Adrenal gland (tissue), 5 donors: ENCODE measurements around the gene ABCB10.

Experiments used
- POLR2A ChIP-seq, 2 donors: fragments of 450-650 bp; IDR thresholded peaks; one replicate each; pipeline ENCODE4 v1.6.1; 2017; ENCODE audit warnings: antibody characterized with exemption in 2 of 2, mild to moderate bottlenecking in 2 of 2, moderate library complexity in 1 of 2
- TF ChIP-seq, protein P1 (sequence below), 6 experiments: fragments of 450-650 bp in 4 of 6; fragments of 200-600 bp in 2 of 6; sonication (generic) in 1 of 6; IDR thresholded peaks; 1 replicate in 5 of 6; 2 replicates in 1 of 6; pipeline versions ENCODE4 v1.5.1 to v1.8.0; 2016 to 2021; ENCODE audit warnings: antibody characterized with exemption in 6 of 6, mild to moderate bottlenecking in 2 of 6, moderate library complexity in 1 of 6
- donor health status: DM: no; HTN: no; CAD: no.

GRCh38 chr1:229495782-229496181 is 62.7 kb downstream of the ABCB10 start:
- TF ChIP-seq, protein P1, sequence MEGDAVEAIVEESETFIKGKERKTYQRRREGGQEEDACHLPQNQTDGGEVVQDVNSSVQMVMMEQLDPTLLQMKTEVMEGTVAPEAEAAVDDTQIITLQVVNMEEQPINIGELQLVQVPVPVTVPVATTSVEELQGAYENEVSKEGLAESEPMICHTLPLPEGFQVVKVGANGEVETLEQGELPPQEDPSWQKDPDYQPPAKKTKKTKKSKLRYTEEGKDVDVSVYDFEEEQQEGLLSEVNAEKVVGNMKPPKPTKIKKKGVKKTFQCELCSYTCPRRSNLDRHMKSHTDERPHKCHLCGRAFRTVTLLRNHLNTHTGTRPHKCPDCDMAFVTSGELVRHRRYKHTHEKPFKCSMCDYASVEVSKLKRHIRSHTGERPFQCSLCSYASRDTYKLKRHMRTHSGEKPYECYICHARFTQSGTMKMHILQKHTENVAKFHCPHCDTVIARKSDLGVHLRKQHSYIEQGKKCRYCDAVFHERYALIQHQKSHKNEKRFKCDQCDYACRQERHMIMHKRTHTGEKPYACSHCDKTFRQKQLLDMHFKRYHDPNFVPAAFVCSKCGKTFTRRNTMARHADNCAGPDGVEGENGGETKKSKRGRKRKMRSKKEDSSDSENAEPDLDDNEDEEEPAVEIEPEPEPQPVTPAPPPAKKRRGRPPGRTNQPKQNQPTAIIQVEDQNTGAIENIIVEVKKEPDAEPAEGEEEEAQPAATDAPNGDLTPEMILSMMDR (IDR thresholded peaks at IDR 0.05), result no peak
- TF ChIP-seq POLR2A (IDR thresholded peaks at IDR 0.05), result no peak
